ES-I3 (cell line): ENCODE results near the gene DCHS1.

Source experiments
- H3K36me3 ChIP-seq: 2 replicates; pipeline ENCODE4 v1.6.1; 2013; ENCODE audit warnings: mild to moderate bottlenecking, low read length, control low read depth, moderate library complexity; ENCODE audit not compliant: insufficient read depth
- H3K4me1 ChIP-seq: 2 replicates; pipeline ENCODE4 v1.6.1; 2013; ENCODE audit warnings: mild to moderate bottlenecking, control low read depth, low read length; ENCODE audit not compliant: insufficient read depth
- H3K9ac ChIP-seq: 2 replicates; pipeline ENCODE4 v1.6.1; 2013; ENCODE audit warnings: low read depth, mild to moderate bottlenecking, low read length, moderate library complexity
- H3K9me3 ChIP-seq: 2 replicates; pipeline ENCODE4 v1.6.1; 2013; ENCODE audit warnings: mild to moderate bottlenecking, low read length, moderate library complexity; ENCODE audit not compliant: control insufficient read depth, insufficient read depth

Gene DCHS1

DNA sequence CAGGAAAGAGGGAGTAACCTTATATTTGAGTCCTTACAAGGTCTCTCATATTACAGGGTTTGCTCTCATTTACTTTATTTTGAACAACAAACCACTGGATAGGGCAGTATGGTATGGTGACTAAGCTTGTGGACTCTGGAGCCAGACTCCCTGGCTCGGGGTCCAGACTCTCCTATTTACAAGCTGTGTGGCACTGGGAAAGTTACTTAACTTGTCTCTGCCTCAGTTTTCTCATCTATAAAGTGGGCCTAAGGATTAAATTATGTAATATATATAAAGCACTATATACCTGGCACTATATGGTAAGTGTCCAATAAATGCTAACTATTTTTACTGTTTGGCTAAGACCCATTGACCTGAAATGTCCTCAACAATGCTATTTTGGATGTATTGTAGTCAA is 1.7 kb upstream of the DCHS1 start:
- Histone ChIP-seq H3K4me1 (peaks cover 7% of the 10 kb centered on the region), H3K36me3 (no peaks in the 10 kb centered on the region), H3K9me3 (no peaks in the 10 kb centered on the region), H3K9ac (no peak overlapping the region)

DNA sequence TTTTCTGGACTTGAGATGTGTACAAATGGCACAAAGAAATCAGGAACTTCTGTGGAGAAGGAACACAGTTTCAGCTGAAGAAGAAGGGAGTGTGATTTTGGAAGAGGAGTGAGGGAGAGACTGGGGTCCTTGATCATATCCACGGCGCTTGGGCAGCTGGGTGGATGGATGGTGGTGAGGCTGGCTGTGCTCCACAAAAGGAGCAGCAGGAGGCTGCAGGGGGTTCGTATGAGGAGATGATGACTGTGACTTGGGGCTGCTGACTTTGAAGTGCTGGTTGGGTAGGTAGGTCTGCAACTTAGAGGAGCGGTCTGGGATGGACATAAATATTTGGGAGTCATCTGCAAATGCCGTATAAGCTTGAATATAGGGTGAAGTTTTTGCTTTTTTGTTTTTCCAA is 1.3 kb upstream of the DCHS1 start:
- Histone ChIP-seq H3K9me3 (no peaks in the 10 kb centered on the region), H3K36me3 (no peaks in the 10 kb centered on the region), H3K4me1 (peaks cover 7% of the 10 kb centered on the region), H3K9ac (peak overlapping the region; percentile 91)

DNA sequence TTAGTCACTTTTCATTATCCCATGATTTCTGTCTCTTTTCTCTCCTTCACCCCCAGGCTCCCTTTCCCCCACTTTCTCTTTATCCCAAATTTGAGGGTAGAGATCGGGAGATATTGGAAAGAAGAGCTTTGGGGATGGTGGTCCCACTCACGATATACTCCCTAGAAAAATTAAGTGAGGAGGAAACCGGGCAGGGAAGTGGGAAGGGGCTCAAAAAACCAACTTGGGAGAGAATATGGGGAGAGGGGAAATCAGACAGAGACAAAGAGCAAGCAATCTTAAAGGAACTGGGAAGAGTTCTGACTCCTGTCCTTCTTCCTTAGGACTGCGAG is 941 bp upstream of the DCHS1 start:
- Histone ChIP-seq H3K9ac (peak overlapping the region; percentile 91), H3K4me1 (peaks cover 7% of the 10 kb centered on the region), H3K36me3 (no peaks in the 10 kb centered on the region), H3K9me3 (no peaks in the 10 kb centered on the region)

DNA sequence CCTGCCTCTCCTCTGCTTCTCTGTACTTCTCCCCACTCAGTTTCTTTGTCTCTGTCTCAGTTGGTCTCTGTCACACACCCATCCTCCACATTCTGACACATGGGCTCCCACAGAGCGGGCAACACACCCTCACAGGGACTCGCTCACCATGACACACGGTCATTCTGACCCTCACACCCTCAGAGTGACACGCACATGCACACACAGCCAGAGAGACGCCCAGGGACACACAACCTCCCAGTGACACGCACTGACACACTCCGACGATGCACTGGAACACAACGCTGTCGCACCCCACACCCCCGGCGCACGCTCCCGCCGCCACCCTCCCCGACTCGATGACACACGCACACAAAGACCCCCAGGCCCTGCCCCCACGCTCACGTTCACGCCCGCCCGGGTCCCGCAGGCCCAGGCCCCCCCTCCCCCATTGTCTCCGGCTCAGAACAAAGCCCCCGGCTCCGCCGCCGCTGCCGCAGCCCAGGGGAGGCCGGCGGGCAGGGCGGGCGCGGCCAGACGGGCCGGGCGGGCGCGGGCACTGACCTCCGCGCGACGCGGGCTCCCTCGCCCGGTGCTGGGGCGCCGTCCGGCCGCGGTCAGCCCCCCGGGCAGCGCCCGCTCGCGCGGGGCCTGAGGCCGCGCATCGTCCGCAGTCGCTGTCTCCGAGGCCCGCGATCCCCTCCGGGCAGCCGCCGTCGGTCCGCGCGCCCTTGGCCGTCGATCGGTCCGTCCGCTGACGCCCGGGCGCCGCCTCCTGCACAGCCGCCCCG is 404 bp downstream of the DCHS1 start:
- Histone ChIP-seq H3K9me3 (no peaks in the 10 kb centered on the region), H3K9ac (peak overlapping the region; percentile 38; the same call in 1 of the 2 replicates), H3K4me1 (peaks cover 7% of the 10 kb centered on the region), H3K36me3 (no peaks in the 10 kb centered on the region)

DNA sequence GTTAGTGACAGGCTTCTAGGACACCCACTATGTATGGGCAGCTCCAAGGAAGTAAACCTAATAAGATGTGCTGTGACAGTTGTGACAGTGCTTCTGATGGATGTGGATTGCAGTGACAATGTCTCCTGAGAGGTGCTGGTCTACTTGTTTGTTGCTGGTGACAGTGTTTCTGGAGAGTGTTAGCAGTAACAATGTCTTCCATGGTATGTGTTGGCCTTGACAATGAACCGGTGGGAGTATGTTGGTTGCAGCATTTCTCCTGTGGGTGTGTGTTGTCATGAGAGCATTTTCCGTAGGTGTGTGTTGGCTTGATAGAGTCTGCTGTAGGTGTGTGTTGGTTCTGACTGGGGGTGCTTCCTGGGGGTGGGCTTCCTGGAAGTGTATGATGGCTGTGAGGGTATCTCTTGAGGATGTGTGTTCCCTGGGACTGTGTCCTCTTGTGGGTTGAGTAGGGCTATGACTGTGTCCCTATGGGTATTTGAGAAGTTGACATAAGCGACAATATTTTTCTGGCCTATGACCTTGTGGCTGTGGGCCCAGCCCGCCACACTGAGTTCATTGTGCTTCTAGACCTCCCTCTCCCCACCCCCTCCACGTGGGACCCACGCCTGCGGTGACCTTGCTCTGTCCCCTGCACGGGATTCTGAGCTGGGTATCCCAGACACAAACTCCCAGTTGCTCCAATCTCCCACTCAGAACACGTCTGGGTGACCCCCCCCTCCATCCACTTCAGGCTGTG is 1.2 kb downstream of the DCHS1 start:
- Histone ChIP-seq H3K36me3 (no peaks in the 10 kb centered on the region), H3K9me3 (no peaks in the 10 kb centered on the region), H3K9ac (no peak overlapping the region), H3K4me1 (peaks cover 7% of the 10 kb centered on the region)

DNA sequence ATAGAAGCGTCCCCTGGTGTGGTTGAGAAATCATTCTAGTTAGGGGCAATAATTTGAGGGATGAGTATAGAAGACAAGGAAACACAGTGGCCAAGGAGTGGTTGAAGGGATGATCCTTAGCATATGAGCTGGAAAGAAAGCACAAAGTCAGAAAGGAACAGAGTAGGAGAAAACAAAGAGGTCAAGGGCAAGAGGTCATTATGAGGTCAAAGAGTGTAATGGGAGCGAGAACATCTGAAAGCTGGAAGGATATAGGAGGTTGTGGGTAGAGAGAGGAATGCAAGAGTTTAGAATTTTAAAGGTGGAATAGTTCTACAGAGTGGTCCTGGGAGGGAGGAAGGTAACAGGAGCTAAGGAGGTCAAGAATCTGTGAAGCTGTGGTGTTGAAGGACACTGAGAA is 2.0 kb downstream of the DCHS1 start:
- Histone ChIP-seq H3K36me3 (no peaks in the 10 kb centered on the region), H3K9ac (no peak overlapping the region), H3K4me1 (peaks cover 7% of the 10 kb centered on the region), H3K9me3 (no peaks in the 10 kb centered on the region)

DNA sequence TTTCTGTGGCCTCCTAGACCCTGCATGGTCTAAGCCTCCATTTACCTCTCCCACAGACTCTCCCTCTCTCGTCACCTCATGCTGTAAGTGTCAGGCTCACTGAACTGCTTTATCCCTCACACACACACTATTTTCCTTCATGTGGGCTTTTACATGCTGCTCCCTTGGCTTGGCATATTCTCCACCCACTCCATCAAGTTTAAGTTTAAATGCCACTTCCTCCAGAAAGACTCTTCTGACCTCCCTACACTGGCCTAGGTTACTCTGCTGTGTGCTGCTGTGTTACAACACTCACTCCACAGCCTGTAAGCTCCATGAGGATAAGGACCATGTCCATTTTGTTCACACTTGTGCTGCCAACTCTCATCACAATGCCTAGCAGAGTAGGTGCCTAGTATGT is 2.5 kb downstream of the DCHS1 start:
- Histone ChIP-seq H3K9ac (no peak overlapping the region), H3K36me3 (no peaks in the 10 kb centered on the region), H3K4me1 (peaks cover 7% of the 10 kb centered on the region), H3K9me3 (no peaks in the 10 kb centered on the region)

DNA sequence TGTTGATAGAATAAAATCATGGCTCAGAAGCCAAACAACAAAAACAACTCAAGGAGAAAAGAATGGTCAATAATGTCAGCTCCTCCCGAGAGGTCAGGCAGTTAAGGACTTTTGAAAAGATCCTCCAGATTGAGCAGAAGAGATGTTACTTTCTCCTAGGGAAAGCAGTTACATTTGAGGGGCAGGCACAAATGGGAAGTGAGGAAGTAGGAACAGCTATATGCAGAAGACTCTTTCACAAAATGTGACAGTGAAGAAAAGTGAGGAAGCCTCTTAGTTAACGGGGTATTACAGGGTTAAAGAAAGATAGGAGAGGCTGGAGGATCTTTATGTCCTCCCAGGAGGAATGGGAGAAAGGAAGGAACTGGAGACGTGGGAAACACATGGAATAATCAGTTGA is 3.4 kb downstream of the DCHS1 start:
- H3K9ac ChIP-seq = no peak overlapping the region
- H3K9me3 ChIP-seq = no peaks in the 10 kb centered on the region
- H3K4me1 ChIP-seq = peaks cover 14% of the 10 kb centered on the region
- H3K36me3 ChIP-seq = no peaks in the 10 kb centered on the region

DNA sequence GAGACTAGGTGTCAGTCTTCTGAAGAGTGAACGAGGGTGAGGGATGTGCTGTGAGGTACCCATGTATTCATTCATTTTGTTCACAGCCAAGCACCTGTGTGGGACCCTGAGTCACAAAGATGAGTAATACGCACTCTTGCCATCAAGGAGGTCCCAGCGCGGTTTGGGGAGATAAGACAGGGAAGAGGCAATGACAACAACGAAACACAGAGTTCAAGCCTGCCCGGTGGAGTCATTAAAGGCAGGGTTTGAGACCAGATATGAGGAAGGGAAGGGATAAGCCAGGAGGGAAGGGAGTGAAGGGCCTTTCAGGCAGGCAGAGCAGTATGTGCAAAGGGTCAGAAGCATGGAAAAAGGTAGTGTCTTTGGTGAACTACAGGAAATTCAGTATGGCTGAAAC is 4.6 kb downstream of the DCHS1 start:
- Histone ChIP-seq H3K9me3 (no peaks in the 10 kb centered on the region), H3K36me3 (no peaks in the 10 kb centered on the region), H3K4me1 (peaks cover 12% of the 10 kb centered on the region), H3K9ac (no peak overlapping the region)

DNA sequence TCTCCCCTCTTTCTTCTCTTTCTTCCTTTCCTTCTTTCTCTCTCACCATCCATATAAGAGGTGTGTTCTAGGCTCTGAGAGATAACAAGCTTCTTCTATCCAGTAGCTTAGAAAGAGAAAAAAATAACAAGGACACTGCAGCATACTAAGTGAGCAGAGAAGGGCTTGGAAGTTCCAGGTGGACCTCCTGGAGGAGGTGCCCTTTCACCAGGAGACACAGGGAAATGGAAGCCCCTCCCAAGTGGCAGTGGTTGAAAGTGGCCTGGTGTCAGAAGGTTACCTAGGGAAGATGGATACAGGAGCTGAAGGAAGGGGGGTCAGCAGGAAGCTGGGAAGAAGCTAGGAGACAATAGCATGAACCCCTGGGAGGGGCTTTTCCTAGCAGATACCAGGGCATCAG is 5.5 kb downstream of the DCHS1 start:
- H3K36me3 ChIP-seq = no peaks in the 10 kb centered on the region
- H3K9me3 ChIP-seq = no peaks in the 10 kb centered on the region
- H3K4me1 ChIP-seq = peaks cover 12% of the 10 kb centered on the region
- no peak overlapping the region for H3K9ac ChIP-seq

DNA sequence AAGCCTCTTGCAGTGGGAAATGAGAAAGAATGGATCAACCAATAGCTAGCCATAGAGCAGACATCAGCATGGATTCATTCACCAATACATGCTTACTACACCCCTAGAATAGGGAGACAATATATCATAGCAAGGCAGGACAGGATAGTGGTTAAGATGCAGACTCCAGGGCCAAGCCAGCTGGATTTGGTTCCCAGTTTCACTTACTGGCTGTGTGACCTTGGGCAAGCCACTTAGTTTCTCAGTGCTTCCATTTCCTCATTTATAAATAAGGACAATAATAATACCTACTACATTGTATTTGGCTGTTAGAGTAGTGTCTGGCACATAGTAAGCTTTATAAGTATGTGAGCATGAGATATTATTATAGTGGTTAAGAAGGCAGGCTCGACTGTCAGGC is 7.1 kb downstream of the DCHS1 start:
- H3K9me3 ChIP-seq = no peaks in the 10 kb centered on the region
- no peaks in the 10 kb centered on the region for H3K36me3 ChIP-seq
- no peak overlapping the region for H3K9ac ChIP-seq
- H3K4me1 ChIP-seq = peaks cover 12% of the 10 kb centered on the region

DNA sequence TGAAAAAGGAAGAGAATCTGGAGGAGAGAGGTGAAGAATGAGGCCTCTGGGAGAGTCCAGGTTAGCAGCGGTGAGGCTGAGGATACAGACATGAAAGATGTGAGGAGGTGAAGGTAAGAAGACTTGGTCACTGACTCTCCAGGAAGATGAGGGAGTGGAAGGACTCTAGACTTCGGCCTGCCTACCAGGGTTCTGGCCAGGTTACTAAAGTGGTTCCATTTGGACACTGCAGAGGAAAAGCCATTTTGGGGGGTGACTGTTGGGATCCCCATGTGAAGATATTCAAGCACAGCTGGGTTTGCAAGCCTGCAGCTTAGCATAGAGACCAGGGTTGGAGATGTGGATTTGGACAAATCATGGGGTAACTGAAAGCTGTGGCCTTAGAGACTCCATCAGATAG is 7.8 kb downstream of the DCHS1 start:
- Histone ChIP-seq H3K4me1 (peaks cover 12% of the 10 kb centered on the region), H3K9me3 (no peaks in the 10 kb centered on the region), H3K9ac (no peak overlapping the region), H3K36me3 (no peaks in the 10 kb centered on the region)

DNA sequence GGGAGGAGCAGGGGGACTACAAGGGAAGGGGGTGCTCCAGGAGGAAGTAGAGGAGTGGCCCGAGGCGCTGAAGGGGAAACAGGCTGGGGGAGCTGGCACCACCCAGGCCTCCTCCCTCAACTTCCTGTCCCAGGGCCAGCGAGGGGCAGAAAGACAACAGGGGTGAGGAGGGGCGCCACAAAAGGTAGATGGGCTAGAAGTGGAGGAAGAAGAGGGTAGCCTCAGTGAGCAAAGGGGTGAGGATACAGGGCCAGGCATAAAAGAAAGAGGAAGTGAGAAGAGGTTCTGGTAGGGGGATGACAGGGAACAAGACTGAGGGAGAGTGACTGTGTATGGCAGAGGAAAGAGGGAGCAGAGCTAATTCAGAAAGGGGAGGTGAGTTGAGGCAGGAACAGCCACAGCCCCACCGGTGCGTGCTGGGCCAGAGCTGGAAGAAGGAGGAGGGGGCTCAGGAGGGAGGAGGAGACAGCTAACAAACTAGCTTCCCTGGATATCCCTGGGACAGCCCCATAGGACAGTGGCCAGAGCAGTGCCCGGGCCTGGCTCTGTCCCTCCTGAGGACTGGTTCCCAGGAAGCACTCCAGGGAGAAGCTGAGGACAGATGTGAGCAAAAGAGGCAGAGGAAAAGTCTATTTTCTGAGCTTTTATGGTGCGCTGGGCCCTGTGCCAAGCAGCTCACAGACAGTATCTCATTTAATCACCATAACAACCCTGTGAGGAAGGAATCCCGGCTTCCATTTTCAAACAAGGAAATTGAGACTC is 8.5 kb downstream of the DCHS1 start:
- Histone ChIP-seq H3K9me3 (no peaks in the 10 kb centered on the region), H3K36me3 (no peaks in the 10 kb centered on the region), H3K4me1 (peaks cover 12% of the 10 kb centered on the region), H3K9ac (no peak overlapping the region)

DNA sequence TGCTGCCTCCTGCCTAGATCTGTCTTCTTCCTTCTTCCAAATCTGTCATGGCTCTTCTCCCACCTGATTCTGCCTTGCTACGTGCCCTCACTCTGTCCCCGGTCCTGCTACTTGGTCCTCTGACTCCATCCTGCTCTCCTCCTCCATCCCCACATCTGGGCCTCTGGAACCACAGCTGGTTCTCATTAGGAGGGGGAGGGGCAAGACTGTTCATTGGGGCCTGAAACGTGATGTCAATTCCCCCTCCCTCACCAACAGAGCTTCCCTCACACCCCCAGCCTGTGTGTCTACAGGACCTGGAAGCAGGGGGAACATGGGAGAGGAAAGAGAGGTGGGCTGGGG is 9.1 kb downstream of the DCHS1 start:
- peaks cover 12% of the 10 kb centered on the region for H3K4me1 ChIP-seq
- no peaks in the 10 kb centered on the region for H3K9me3 ChIP-seq
- H3K9ac ChIP-seq = no peak overlapping the region
- no peaks in the 10 kb centered on the region for H3K36me3 ChIP-seq

DNA sequence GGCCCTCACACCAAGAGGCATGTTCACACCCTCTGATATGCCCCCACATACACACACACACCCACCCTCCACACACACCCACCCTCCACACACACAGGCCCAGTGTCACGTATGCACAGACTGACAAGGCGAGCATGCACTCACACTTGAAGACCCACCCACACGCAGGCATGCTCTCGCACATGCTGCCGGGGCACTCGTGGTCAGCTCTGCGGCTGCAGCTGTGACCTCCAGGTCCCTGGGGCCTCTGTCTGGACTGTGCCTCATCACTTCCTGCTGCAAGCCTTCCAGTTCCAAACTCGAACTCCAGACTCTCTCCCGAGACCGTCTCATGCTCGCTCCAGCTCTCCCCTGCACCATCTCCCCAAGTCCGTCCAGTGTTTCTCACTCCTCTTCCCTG is 9.5 kb downstream of the DCHS1 start:
- H3K9ac ChIP-seq = no peak overlapping the region
- H3K36me3 ChIP-seq = no peaks in the 10 kb centered on the region
- no peaks in the 10 kb centered on the region for H3K9me3 ChIP-seq
- H3K4me1 ChIP-seq = peaks cover 12% of the 10 kb centered on the region
